SK-N-SH treated with all-trans-retinoic acid at 6 μM for 48 hours (cell line): Measurements from ENCODE around the gene VGF.
A peak's percentile ranks its signal among the peaks of the same experiment; 100 is the strongest.

ENCODE experiments used
- ESRRG ChIP-seq: fragments of 250-450 bp; sonication (Bioruptor Pico); IDR thresholded peaks from 2 replicates; pipeline ENCODE4 v1.6.1; 2021; ENCODE audit warnings: mild to moderate bottlenecking
- TF ChIP-seq, protein P1 (sequence below): fragments of 250-450 bp; sonication (Bioruptor Pico); IDR thresholded peaks from 2 replicates; pipeline ENCODE4 v1.8.0; 2020; ENCODE audit warnings: mild to moderate bottlenecking, moderate library complexity, borderline replicate concordance

DNA sequence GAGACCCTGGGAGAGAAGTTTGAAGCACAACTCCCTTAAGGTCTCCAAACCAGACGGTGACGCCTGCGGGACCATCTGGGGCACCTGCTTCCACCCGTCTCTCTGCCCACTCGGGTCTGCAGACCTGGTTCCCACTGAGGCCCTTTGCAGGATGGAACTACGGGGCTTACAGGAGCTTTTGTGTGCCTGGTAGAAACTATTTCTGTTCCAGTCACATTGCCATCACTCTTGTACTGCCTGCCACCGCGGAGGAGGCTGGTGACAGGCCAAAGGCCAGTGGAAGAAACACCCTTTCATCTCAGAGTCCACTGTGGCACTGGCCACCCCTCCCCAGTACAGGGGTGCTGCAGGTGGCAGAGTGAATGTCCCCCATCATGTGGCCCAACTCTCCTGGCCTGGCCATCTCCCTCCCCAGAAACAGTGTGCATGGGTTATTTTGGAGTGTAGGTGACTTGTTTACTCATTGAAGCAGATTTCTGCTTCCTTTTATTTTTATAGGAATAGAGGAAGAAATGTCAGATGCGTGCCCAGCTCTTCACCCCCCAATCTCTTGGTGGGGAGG lies 27.6 kb downstream of the VGF start:
- TF ChIP-seq ESRRG (CRISPR knock-in tag) = peak; percentile 15; the same call in 1 of the 2 replicates
- TF ChIP-seq, protein P1, sequence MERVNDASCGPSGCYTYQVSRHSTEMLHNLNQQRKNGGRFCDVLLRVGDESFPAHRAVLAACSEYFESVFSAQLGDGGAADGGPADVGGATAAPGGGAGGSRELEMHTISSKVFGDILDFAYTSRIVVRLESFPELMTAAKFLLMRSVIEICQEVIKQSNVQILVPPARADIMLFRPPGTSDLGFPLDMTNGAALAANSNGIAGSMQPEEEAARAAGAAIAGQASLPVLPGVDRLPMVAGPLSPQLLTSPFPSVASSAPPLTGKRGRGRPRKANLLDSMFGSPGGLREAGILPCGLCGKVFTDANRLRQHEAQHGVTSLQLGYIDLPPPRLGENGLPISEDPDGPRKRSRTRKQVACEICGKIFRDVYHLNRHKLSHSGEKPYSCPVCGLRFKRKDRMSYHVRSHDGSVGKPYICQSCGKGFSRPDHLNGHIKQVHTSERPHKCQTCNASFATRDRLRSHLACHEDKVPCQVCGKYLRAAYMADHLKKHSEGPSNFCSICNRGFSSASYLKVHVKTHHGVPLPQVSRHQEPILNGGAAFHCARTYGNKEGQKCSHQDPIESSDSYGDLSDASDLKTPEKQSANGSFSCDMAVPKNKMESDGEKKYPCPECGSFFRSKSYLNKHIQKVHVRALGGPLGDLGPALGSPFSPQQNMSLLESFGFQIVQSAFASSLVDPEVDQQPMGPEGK (CRISPR knock-in tag) = no peak
